SU-DHL-6 (cell line): ENCODE results near the gene IRGQ.

ENCODE experiments used
- EZH2phosphoT487 ChIP-seq: fragments of 200-600 bp; sonication (generic), shearing (Covaris generic); conservative IDR thresholded peaks from 2 replicates; pipeline ENCODE4 v1.6.1; 2018; ENCODE audit warnings: mild to moderate bottlenecking, antibody characterized with exemption, low read length, moderate library complexity, mixed read lengths
- TF ChIP-seq, protein P1 (sequence below): fragments of 200-600 bp; sonication (generic); IDR thresholded peaks from one replicate; pipeline ENCODE4 v1.5.1; 2017; ENCODE audit warnings: antibody characterized with exemption, mild to moderate bottlenecking, low read length, moderate library complexity; ENCODE audit not compliant: insufficient read depth, poor library complexity, severe bottlenecking

DNA sequence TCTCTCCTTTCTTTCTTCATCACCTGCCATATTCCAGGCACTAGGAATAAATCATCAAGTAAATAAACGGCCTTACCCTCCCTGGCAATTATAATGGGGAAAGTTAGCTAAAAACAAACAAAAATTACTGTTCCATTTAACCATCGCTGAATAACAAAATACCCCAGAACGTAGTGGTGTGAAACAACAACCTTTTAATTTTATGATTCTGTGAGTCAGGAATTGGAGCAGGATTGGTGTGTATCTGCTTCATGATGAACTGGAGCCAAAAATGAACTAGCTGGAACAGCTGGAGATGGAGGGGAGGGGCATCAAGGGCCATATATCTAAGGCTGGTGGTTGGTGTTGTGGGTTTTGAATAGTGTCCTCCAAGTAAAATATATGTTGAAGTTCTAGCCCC, 47.4 kb upstream of the IRGQ start:
- no peak for TF ChIP-seq EZH2phosphoT487
- TF ChIP-seq, protein P1, sequence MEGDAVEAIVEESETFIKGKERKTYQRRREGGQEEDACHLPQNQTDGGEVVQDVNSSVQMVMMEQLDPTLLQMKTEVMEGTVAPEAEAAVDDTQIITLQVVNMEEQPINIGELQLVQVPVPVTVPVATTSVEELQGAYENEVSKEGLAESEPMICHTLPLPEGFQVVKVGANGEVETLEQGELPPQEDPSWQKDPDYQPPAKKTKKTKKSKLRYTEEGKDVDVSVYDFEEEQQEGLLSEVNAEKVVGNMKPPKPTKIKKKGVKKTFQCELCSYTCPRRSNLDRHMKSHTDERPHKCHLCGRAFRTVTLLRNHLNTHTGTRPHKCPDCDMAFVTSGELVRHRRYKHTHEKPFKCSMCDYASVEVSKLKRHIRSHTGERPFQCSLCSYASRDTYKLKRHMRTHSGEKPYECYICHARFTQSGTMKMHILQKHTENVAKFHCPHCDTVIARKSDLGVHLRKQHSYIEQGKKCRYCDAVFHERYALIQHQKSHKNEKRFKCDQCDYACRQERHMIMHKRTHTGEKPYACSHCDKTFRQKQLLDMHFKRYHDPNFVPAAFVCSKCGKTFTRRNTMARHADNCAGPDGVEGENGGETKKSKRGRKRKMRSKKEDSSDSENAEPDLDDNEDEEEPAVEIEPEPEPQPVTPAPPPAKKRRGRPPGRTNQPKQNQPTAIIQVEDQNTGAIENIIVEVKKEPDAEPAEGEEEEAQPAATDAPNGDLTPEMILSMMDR: no peak
